Right ventricle myocardium inferior (tissue), 1 donor: ENCODE results near the gene ALDH3B2. TPM values are rescaled to one million over a fixed set of nuclear protein-coding genes. Genes with fewer than 3 reads are reported as not detected.
"Not testable (repeated sequence)": the region's sequence is repeated elsewhere in the genome, so short reads cannot be mapped to it uniquely, and the experiment has no call there.

Experiments
- ATAC-seq: fragments of 200-7000 bp; cut with Tn5 transposase; one replicate; pipeline ENCODE4 v1.9.1; 2020; ENCODE audit warnings: mild to moderate bottlenecking, moderate library complexity
- DNase-seq: peaks from one replicate; pipeline ENCODE4 v3.0.0; 2021; ENCODE audit errors: missing footprints
- intact Hi-C: fragments of 100-400 bp; cut with DNase I; formaldehyde crosslinking; loops from one replicate; pipeline ENCODE4 v1.11.0; 2022
- long read RNA-seq: library from polyadenylated mRNA; unstranded; transcript quantifications from one replicate; pipeline ENCODE4 v2.0.0, GENCODE V29; 2021
- total RNA-seq: library from RNA; stranded (reverse); fragmentation: NEBNext Ultra II Directional; extraction: Animal tissue kit (Norgen Biotek cat#: 25700); gene quantifications from one replicate; pipeline ENCODE4 v1.2.1, GENCODE V29; 2021
- donor health status: DM: no; HTN: yes; CAD: no; lungs with severe emphysema.

Gene ALDH3B2, protein sequence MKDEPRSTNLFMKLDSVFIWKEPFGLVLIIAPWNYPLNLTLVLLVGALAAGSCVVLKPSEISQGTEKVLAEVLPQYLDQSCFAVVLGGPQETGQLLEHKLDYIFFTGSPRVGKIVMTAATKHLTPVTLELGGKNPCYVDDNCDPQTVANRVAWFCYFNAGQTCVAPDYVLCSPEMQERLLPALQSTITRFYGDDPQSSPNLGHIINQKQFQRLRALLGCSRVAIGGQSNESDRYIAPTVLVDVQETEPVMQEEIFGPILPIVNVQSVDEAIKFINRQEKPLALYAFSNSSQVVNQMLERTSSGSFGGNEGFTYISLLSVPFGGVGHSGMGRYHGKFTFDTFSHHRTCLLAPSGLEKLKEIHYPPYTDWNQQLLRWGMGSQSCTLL
- not detected for total RNA-seq
- long read RNA-seq, result 0 reads

DNA sequence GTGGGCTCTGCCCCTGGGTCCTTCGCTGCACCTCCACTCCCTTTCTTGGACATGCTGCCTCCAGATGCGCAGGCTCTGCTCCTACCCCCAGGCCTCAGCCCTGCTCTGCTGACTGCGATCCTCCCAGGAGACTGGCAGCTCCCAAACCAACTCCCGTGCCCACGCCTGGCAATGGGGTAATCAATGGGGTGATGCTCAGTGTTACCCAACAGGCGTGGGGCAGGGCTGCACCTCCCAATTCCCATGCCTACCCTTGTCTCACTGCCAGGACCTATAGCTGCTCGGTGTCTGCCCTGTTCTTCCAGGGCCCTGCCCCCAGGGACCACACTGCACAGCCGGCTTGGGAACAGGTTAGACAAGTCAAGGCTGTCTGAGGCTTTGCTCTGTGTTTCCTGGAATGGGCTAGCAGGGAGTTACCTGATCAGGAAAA, at the start of gene ALDH3B2:
Gene ALDH3B2, minus strand, starts transcription at position 182 of the 430 bp plus-strand sequence. CDS start 7,688 bp downstream, outside the sequence.
- no peak for ATAC-seq
- no peak for DNase-seq
- intact Hi-C loops, result no loop called here

DNA sequence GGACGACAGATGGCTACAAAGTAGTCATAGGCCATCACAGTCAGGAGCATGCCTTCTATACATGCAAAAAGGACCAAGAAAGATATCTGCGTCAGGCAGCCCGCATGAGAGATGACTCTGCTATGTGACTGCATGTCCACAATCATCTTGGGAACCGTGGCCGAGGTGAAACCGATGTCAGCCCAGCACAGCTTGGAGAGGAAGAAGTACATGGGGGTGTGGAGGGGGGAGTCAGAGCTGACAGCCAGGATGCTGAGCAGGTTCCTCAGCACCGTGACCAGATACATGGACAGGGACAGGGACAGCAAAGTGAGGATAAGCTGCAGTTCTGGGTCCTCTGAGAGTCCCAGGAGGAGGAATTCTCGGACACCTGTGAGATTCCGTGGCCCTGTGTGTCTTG, 48.6 kb upstream of the ALDH3B2 start:
- intact Hi-C loops, ATAC-seq, DNase-seq: not testable (repeated sequence)

DNA sequence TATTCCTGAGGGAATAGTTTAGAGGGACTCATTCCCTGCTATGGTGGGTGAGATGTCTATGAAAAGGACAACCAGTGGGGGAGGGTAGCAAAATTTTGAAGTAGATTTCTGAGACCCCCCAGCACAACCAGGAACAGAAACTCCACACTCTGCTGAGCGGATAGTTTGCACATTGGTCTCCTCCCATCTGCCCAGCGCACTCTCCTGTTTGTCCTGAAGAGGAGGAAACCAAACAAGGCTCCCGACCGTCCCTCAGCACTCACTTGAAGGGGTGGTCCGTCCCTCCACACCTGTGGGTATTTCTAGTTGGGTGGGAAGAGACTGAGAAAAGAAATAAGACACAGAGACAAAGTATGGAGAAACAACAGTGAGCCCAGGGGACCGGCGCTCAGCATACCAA, 41.8 kb upstream of the ALDH3B2 start:
- intact Hi-C loops, DNase-seq, ATAC-seq: not testable (repeated sequence)

DNA sequence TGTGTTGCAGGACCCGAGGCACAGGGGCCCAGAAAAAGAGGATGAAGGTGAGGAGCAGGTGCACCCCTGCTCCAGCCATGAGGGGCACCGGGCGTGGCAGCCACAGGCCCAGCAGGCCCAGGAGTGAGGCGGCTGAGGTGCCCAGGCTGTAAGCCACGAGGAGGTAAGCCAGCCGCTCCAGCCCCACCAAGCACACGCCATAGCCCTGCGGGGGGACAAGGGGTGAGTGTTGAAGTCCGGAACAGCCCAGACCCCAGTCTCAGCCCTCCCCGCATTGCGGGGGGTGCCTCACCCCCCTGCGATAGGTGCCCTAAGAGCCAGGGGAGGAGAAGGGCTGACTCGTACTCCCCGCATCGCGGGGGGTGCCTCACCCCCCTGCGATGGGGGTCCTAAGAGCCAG, 41.4 kb upstream of the ALDH3B2 start:
- DNase-seq, intact Hi-C loops, ATAC-seq: not testable (repeated sequence)

DNA sequence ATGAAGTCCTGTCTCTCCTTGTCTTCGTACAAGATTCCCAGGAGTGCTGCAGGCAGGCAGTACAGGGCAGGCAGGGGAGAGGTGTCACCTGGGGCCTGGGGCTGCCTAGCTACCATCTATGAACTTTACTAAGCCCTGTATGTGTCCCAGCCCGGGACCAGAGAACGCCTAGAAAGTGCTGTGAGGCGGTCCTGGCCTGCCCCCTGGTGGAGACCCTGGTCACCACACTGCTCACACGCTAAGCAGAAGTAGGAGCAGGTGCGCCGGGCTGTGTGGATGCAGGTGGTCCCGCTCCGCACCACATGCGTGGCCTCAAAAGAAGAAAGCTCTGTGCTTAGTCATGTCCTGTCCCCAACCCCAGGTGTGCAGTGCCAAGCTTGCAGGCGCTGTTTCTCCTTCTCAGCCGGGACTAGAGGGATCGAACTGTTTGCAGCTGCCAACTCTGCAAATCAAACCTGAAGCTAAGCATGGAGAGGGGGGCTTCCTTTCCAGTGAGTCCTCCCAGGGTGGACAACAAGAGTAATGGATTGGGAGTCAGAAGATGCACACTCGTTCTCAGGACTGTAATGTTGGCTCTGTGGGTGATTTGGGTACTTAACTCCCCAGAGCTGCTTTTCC, 39.6 kb upstream of the ALDH3B2 start:
- intact Hi-C loops, ATAC-seq, DNase-seq: not testable (repeated sequence)

DNA sequence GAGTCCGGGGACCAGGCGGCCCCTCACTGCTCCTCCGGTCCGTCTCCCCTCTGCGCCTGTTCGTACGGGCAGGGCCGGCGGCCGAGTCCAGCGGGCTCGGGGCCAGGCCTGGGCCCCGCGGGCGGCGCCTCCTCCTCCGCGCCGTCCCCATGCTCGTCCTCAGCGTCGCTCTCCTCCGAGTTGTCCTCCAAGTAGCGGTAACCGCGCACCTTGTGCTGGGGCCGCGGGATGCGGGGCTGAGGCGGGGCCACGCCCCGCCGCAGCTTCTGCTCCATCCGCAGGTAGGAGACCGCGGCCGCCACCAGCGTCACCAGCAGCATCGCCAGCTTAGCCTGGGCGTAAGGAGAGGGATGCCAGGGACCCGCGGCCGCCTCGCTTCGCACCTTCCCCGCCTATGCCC, 37.3 kb upstream of the ALDH3B2 start:
- intact Hi-C loops, ATAC-seq, DNase-seq: not testable (repeated sequence)

DNA sequence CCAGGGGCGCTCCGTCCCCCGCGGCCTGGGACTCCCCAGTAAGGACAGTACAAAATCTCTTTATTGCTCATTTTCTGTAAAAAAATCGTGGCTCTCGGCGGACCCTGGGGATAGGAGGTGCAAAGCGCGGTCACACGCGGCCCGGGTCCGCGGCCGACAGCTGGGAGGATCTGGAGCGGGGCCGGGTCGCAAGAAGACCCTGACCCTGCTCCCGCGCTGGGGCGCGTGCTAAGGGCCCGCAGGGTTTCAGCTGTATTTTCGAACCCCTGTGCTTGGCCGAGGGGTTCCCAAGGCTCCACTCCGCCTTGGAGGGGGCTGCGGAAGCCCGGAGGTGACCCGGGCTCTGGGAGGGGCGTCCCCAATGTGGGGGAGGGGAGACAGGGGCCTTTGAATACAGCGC, 36.8 kb upstream of the ALDH3B2 start:
- ATAC-seq, DNase-seq, intact Hi-C loops: not testable (repeated sequence)

DNA sequence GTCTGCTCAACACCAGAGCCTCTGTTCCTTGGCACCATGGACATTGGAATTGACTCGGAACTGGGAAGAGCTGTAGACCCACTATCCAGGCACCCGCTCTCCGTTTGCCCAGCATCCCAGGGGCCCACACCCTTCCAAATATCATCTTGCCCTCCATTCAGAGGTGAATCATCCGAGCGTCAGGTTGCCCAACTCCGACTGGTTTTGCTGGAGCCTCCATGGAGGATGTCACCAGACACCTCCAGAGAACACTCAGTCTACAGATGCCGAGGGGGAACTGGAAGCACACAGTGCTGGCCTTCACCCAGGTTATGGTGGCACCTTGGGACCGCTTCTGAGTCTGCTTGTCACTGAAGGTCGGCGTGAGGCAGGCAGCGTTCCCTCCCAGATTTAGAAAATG, 35.4 kb upstream of the ALDH3B2 start:
- intact Hi-C loops, ATAC-seq, DNase-seq: not testable (repeated sequence)

DNA sequence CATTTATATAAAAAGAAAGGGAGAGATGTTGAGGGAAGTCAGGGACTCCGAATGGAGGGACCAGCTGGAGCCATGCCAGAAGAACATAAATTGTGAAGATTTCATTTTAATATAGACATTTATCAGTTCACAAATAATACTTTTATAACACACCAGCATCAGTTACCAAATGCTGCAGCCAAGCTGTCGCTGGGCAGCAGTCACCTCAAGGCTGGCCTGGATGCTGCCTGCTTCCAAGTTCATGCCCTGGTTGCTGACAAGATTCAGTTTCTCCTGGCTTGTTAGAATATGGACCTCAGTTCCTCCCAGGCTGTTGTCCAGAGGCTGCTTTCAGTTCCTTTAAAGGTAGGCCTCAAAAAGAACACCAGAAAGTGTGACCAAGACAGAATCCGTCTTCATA, 30.8 kb upstream of the ALDH3B2 start:
- ATAC-seq, result no peak
- no peak for DNase-seq
- intact Hi-C loops, result no loop called here

DNA sequence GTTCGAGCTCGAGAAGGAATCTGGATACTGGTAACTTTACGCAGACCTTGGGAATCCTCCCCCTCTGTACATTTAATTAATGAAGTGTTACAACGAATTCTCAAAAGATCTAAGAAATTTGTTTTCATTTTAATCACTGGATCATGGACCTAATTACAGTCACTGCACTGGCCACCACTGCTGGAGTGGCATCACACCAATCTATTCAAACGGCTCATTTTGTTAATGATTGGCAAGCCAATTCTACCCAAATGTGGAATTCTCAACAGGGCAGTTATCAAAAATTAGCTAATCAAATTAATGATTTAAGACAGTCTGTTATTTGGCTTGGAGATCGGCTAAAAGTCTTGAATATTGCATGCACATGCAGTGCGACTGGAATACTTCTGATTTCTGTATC, 30.1 kb upstream of the ALDH3B2 start:
- ATAC-seq (no peak), DNase-seq (no peak)
- intact Hi-C loops, result no loop called here

DNA sequence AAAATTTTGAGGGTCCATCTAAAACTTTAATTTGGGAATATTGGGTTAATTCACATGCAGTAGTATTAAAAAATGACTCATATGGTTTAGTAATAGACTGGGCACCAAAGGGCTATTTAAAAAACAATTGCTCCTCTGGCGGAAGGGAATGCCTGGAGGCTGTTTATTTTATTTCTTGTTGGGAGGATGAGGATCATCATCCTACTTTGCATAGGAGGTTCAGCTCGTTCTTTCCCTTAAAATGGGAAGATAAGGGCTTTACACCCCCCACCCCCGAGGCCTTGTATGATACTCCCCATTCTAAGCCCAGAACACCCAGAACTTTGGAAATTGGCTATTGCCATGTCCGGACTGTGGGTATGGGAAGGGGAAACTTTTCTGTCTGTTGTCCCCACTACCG, 29.3 kb upstream of the ALDH3B2 start:
- DNase-seq, ATAC-seq, intact Hi-C loops: not testable (repeated sequence)

DNA sequence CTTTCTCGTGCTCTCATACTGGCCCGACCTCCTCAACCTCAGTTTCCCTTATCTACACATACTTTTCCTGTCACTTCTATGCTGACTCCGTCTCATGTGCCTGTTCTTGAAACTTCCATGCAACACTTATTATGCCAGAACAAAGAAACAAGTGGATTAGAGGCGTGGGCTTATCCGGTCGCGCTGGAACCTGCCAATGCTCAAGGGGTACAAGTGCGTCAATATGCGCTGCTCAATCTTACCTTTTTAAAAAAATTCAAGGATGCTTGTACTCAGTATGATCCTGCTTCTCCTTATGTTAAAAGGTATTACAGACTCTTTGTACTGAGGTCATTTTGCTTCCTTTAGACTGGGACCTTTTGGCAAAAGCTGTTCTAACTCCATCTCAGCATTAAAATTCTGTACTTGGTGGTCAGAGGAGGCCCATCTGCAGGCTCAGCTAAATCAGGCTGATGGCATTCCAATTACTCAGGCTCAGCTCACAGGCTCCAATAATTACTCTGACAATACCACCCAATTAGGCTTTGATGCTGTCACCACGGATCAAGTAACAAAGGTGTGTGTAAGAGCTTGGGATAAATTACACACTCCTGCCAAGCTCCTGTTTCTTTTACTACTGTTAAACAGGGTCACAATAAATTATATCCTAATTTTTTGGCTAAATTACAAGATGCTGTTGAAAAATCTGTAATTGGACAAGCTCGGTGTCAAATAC, 26.3 kb upstream of the ALDH3B2 start:
- DNase-seq (no peak), ATAC-seq (no peak)
- intact Hi-C loops, result no loop called here

DNA sequence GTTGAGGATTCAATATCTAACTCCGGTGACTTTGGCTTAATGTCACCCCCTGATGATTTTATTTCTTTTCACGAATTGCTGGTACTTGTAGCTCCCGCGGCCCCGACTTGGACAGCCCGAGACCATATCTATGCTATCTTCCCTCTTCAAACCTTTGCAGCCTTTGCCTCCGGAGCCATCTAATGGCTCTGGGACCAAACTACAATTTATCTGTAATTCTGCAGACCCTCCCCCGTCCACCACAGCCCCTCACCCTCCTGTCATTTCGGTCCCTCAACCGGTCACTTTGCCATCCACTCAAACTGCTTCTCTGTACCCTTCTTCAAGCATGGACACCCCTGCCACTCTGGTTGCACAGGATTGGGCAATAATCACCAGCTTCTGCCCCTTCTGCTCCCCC, 25.7 kb upstream of the ALDH3B2 start:
- DNase-seq (no peak), ATAC-seq (no peak)
- intact Hi-C loops, result no loop called here

DNA sequence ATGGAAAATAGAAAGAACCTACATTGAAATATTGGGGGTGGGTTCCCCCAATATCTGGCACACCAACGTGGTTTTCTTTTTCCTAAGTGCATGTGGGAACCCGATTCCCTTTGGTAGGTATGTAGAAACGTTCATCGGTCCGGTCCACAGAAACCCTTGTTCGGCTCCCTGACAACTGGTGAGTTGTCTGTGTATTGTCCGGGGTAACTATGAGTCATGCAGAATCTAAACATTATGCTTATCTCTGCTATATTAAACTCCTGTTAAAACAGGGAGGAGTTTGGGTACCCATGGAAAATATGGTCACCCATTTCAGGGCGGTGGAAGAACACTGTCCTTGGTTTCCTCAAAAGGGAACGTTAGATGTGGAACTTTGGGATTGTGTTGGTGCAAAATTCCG, 25.1 kb upstream of the ALDH3B2 start:
- intact Hi-C loops, result no loop called here
- DNase-seq (no peak), ATAC-seq (no peak)

DNA sequence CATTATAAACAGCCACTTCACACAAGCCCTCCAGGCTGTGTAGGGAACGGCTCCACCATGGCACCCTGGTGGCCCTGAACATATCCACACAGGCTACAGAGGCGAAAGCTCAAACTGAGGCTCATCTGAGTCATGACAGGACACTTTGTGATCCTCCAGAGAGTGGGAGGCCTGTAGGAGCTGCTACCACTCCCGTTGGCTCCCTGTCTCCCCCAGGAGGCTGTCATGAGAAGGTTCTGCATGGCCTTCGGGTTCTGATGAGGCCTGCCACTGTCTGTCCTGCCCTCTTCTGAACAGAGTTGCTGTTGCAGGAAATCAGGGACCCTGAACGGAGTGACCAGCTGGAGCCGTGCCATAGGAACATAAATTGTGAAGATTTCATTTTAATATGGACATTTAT, 23.8 kb upstream of the ALDH3B2 start:
- ATAC-seq (no peak), DNase-seq (no peak)
- intact Hi-C loops, result no loop called here

DNA sequence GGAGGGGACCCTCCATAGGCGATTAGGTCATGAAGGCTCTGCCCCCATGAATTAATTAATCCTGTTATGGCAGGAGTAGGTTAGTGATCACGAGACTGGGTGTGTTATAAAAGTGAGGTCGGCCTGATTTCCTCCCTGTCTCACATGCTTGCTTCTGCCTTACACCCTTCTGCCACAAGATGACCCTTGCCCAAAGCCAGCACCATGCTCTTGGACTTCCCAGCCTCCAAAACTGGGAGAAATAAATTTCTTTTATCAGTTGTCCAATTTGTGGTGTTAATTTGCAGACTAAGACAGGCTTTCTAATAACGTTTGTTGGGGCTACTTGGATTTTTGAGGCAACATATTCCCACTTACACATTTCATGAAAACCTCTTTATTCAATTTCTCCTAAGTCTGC, 23.4 kb upstream of the ALDH3B2 start:
- DNase-seq, result no peak
- intact Hi-C loops, result no loop called here

DNA sequence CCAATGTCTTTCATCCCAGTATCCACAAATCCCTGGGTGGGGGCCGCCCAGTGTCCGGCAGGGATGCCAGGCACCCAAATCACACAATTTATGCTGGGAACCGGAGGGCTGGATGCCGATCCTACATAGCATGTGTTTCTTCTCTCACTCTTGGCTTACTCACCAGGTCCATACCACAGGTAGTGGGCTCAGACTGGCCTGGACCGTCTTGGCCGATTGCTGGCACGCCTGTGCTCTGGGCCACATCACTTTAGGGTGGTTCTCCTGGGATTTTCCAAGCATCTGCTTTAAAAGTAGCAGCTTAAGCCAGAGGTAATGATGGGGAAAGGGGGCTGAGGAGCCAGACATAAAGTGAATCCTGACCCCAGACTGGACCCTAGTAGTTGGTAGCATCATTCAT, 22.6 kb upstream of the ALDH3B2 start:
- DNase-seq (no peak), ATAC-seq (no peak)
- intact Hi-C loops, result no loop called here

More for the DNA sequence above, 23.4 kb upstream of the ALDH3B2 start:
- ATAC-seq, result no peak

DNA sequence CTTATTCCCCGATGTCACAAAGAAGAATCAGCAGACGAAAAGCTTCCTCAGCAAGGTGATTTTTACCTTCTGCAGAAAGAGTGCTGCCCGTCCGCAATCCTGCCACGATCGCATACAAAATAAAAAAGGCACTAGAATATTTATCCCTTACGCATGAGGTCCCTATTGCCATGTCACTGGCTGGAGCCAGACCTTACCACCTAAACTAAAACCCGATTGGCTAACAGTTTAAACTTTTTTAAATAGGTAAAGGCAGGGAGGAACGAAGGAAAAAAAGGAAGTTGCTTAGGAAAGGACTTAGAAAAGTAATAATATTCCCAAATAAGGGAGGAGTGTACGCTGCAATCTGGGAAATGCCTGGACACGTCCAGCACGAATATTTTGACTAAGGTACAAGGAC, 21.2 kb upstream of the ALDH3B2 start:
- DNase-seq (no peak), ATAC-seq (no peak)
- intact Hi-C loops, result no loop called here

DNA sequence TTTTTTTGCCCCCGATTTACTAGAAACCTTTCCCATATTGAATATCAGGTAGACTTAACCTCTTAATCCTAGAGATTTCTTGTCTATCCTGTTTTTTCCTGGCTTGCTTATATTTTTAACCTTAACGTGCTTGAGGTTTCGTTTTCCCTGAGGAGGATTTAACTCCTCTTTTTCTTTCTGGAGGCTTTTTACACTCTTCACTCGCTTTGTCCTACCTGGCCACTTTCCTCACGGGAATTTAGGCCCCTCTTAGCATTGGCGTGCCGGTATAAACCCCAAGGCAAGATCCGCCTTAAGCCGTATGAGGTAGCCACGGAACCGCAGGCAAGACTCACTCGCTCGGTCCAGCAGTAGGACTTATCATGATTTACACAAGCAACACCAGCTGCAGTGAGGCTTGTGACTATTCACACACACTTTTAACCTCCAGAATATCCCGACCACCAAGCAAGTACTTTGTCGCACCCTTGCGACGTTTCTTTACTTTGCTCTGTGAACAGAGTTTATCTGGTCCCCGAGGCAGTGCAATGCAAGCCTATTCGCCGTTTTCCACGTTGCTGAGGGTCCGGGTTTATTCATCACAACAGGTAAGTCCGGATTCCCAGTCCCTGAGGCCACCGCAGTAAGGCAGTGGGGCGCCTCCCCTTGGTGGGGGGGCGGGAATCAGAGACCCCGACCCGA, 20.6 kb upstream of the ALDH3B2 start:
- ATAC-seq (no peak), DNase-seq (no peak)
- intact Hi-C loops, result no loop called here
